Body of pancreas (tissue), 4 donors: ENCODE data around the gene XRRA1. TPM values are rescaled to one million over a fixed set of nuclear protein-coding genes. Genes with fewer than 3 reads are reported as not detected.

ENCODE experiments used
- ATAC-seq: fragments of 150-250 bp; one replicate; pipeline ENCODE4 v1.9.1; 2016
- DNase-seq, 4 donors: peaks; one replicate each; pipeline ENCODE4 v3.0.0-alpha.2; 2019
- H3K27ac ChIP-seq, 4 donors: fragments of 200-600 bp; sonication (generic); 1 replicate in 3 of 4; 2 replicates in 1 of 4; pipeline versions ENCODE4 v1.5.1 to v1.6.1; 2016 to 2019; ENCODE audit warnings: mild to moderate bottlenecking in 1 of 4, mixed read lengths in 1 of 4, moderate library complexity in 1 of 4
- H3K27me3 ChIP-seq, 2 donors: fragments of 200-600 bp; sonication (generic); one replicate each; pipeline ENCODE4 v1.6.0; 2016; ENCODE audit warnings: mild to moderate bottlenecking in 1 of 2
- H3K36me3 ChIP-seq, 2 donors: fragments of 200-600 bp; sonication (generic); replicated peaks in 1 of 2; 2 replicates each; pipeline ENCODE4 v1.5.1; 2016; ENCODE audit warnings: low read depth in 2 of 2; ENCODE audit not compliant: insufficient read depth in 1 of 2
- H3K4me1 ChIP-seq: fragments of 200-600 bp; sonication (generic); one replicate; pipeline ENCODE4 v1.6.0; 2016
- H3K4me3 ChIP-seq, 2 donors: fragments of 200-600 bp; sonication (generic); 1 replicate in 1 of 2; 2 replicates in 1 of 2; pipeline ENCODE4 v1.5.1; 2016 to 2019
- H3K9me3 ChIP-seq, 3 donors: fragments of 200-600 bp; sonication (generic); 1 replicate in 2 of 3; 2 replicates in 1 of 3; pipeline ENCODE4 v1.5.1; 2016
- CTCF ChIP-seq, 7 experiments: fragments of 450-650 bp in 4 of 7; fragments of 200-600 bp in 3 of 7; sonication (generic) in 3 of 7; IDR thresholded peaks; one replicate each; pipeline ENCODE4 v1.5.1; 2016 to 2019; ENCODE audit warnings: antibody characterized with exemption in 7 of 7
- POLR2A ChIP-seq, 3 donors: fragments of 450-650 bp; IDR thresholded peaks; one replicate each; pipeline ENCODE4 v1.6.1; 2016; ENCODE audit warnings: antibody characterized with exemption in 3 of 3, mild to moderate bottlenecking in 2 of 3
- WGBS, 2 donors: methylation state at CpG; one replicate each; pipeline ENCODE4 v1.1.5; 2017; 5-methylcytosine and 5-hydroxymethylcytosine counted together
- intact Hi-C: fragments of 100-400 bp; cut with DNase I; formaldehyde crosslinking; loops from one replicate; pipeline ENCODE4 v1.15.1; 2023
- total RNA-seq, 2 donors: library from RNA; depleted of rRNA; stranded (reverse); fragments of >200 nt; gene quantifications; one replicate each; pipeline ENCODE4 v1.1.0, GENCODE V29; 2016

Gene XRRA1
- total RNA-seq, 2 donors from 2014 or later, result 15.6 to 35.3 TPM

- Histone ChIP-seq H3K36me3 (peaks cover 4 to 6% of the 10 kb centered on the region in 2 donors), H3K27me3 (no peaks in the 10 kb centered on the region), H3K27ac (peak overlapping the region in 3 of 4 donors; percentile 13 to 39 (median 18)), H3K9me3 (peaks cover 0 to 6% (median 0%) of the 10 kb centered on the region in 3 donors), H3K4me3 (no peak overlapping the region), H3K4me1 (peaks cover 9% of the 10 kb centered on the region)
- ATAC-seq, result no peak
- WGBS, 2 donors, result 32 to 37% methylated on average over 5 of the region's 5 CpGs
- intact Hi-C loops, result no loop called here
- peak in 1 of 4 donors; percentile 10 for DNase-seq
- TF ChIP-seq POLR2A (IDR thresholded peaks at IDR 0.05), result no peak
Observed at GRCh38 chr11:74822170-74822569, 126.7 kb downstream of the XRRA1 start.

- Histone ChIP-seq H3K9me3 (no peaks in the 10 kb centered on the region), H3K27me3 (no peaks in the 10 kb centered on the region), H3K4me3 (no peak overlapping the region), H3K36me3 (peaks cover 0 to 4% of the 10 kb centered on the region in 2 donors), H3K27ac (no peak overlapping the region), H3K4me1 (peaks cover 9% of the 10 kb centered on the region)
- WGBS, 2 donors, result 95 to 100% methylated on average over 1 of the region's 1 CpG
- intact Hi-C loops, result no loop called here
- DNase-seq, result no peak
- TF ChIP-seq CTCF (IDR thresholded peaks at IDR 0.05) (no peak), POLR2A (IDR thresholded peaks at IDR 0.05) (no peak)
- peak; percentile 12 for ATAC-seq
Observed at GRCh38 chr11:74820763-74821162, 128.1 kb downstream of the XRRA1 start.

GRCh38 chr11:74819400-74819799 is 129.5 kb downstream of the XRRA1 start:
- 86 to 100% methylated on average over 1 of the region's 1 CpG for WGBS, 2 donors

GRCh38 chr11:74818283-74818946 is 130.5 kb downstream of the XRRA1 start:
- no peak for TF ChIP-seq POLR2A (IDR thresholded peaks at IDR 0.05)
- TF ChIP-seq CTCF (IDR thresholded peaks at IDR 0.05), result no peak
- Histone ChIP-seq H3K36me3 (peaks cover 0 to 4% of the 10 kb centered on the region in 2 donors), H3K9me3 (no peaks in the 10 kb centered on the region), H3K4me1 (peaks cover 9% of the 10 kb centered on the region), H3K27me3 (no peaks in the 10 kb centered on the region), H3K27ac (no peak overlapping the region), H3K4me3 (no peak overlapping the region)
- no peak for ATAC-seq
- intact Hi-C loops, result no loop called here
- DNase-seq, result no peak
- WGBS, 2 donors, result 68 to 81% methylated on average over 3 of the region's 3 CpGs

More at GRCh38 chr11:74819400-74819799, 129.5 kb downstream of the XRRA1 start:
- no peak for DNase-seq
- Histone ChIP-seq H3K9me3 (no peaks in the 10 kb centered on the region), H3K27ac (no peak overlapping the region), H3K4me1 (peaks cover 9% of the 10 kb centered on the region), H3K4me3 (no peak overlapping the region), H3K27me3 (no peaks in the 10 kb centered on the region), H3K36me3 (peaks cover 0 to 4% of the 10 kb centered on the region in 2 donors)
- no peak for TF ChIP-seq POLR2A (IDR thresholded peaks at IDR 0.05)
- TF ChIP-seq CTCF (IDR thresholded peaks at IDR 0.05), result no peak
- intact Hi-C loops, result no loop called here
- no peak for ATAC-seq

- no peak for DNase-seq
- intact Hi-C loops, result no loop called here
- Histone ChIP-seq H3K4me1 (no peaks in the 10 kb centered on the region), H3K36me3 (peaks cover 0 to 4% of the 10 kb centered on the region in 2 donors), H3K4me3 (no peak overlapping the region), H3K27me3 (no peaks in the 10 kb centered on the region), H3K27ac (no peak overlapping the region), H3K9me3 (no peaks in the 10 kb centered on the region)
- 93 to 95% methylated on average over 2 of the region's 2 CpGs for WGBS, 2 donors
- TF ChIP-seq CTCF (IDR thresholded peaks at IDR 0.05) (no peak), POLR2A (IDR thresholded peaks at IDR 0.05) (no peak)
- no peak for ATAC-seq
Observed at GRCh38 chr11:74816664-74817063, 132.2 kb downstream of the XRRA1 start.
